ENCODE results near the gene GET4.

The GET4 gene

DNA sequence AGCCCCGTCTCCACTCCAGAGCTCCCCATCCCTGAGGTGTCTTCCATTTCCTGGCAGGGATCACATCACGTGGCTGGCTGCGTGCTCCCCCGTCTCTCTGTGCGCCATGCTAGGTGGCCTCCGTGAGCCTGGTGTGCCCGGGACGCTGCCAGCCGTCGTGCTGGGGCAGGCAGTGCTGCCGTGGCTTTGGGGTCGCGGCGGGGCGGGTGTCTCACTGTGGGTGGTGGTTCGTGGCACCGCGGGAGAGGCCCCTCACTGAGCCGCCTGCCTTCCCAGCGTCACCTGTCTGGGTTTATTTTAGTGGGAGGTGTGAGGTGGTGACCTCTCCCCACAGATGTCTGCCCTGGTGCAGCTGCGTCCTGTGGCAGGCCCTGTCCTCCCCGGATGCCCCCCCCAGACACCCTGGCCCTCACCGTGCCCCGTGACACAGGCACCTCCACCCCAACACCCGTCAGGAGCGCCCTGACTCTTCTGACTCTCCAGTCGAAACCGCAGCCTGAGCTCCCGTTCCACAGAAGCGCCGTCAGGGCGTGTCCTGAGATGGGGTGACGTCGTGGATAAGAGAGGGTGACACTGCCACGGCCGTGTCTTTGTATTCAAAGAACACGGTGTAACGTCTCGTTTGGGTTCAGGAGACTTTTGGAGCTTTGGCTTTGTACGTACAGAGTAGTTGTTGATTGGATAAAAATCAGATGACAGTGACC is 18.0 kb downstream of the GET4 start:
- H3K4me3 ChIP-seq (ENCODE audit: low read length) = no peak overlapping the region
- DNase-seq (ENCODE audit: low read depth, low spot score) = no peak

DNA sequence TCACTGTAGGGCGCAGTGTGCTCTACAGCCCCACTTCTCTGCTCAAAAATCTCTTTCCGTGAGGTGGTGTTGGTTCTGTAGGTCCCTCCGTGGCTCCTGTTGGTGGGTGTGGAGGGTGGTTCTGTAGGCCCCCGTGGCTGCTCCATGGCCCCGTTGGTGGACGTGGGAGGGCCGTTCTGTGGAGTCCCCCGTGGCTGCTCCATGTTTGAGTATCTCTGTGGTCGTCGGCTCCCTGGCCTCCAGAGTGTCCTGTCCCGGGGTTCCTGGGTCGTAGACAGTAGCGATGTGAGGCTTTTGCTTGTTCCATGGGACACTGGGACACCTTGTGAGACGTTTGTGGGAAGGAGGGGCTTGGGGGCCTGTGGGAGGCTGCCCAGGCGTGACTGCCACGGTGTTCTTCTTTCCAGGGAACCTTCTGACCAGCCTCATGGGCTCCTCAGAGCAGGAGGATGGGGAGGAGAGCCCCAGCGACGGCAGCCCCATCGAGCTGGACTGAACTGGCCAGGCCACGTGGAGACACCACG is 18.6 kb downstream of the GET4 start:
- DNase-seq (ENCODE audit: low read depth, low spot score) = no peak
- no peak overlapping the region for H3K4me3 ChIP-seq (ENCODE audit: low read length)

DNA sequence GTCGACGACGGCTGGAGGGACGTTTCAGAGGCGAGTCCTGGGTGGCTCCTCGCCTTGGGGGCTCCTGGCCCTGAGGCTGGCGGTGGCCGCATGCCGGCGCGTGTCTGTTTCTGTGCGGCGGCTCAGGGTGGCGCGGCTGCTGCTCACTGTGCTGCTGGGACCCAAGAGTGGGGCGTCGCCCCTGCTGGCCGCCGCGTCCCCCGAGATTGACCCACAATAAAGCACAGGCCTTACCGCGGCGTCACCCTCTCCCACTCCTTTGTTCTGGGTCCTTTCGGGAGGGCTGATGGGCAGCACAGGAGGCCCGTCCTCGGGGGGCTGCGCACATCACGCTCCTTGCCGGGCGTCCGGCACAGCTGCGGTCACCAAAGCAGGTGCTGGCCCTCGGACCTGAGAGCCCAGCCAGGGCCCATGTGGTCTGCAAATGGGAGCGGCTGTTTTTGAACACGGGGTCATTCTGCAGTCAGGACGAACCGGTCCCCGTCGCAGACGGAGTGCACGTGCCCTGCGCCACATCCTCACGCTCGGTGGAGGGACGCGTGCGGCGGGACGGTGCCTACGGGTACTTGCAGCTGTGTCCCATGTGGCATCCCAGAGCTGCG is 19.2 kb downstream of the GET4 start:
- DNase-seq (ENCODE audit: low read depth, low spot score) = no peak
- H3K4me3 ChIP-seq (ENCODE audit: low read length) = no peak overlapping the region

DNA sequence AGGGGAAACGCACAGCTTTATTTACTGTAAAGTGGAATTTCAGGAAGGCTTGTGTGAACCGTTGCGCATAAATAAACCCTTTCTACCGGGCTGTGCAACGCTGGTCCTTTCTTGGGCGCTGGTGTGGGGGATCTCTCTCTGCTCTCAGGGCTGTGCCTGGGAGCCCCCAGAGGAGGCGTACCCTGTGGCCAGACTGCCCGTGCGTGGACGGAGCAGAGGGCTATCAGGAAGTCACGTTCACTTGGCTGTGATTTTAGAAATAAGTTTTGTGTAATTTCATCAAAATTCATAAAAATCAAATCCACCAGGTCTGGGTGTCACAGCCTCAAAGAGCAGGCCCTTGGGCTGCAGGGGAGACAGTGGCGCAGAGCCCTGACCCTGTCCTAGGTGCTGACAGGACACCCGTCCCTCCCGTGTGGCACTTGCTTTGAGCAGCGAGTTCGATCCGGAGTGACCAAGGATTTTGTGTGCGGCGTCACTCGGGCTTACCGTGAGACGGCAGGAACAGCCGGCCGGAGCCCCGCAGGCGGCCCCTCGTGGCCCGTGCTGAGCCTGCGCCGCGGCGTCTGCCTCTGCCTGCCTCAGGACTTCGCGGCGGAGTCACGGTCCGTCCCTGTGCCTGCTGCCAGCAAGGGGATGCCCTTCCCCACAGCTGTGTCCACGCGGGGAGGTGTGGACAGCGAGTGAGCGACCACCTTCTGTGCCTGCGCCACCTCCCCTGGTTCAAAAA is 20.2 kb downstream of the GET4 start:
- no peak for DNase-seq (ENCODE audit: low read depth, low spot score)
- H3K4me3 ChIP-seq (ENCODE audit: low read length) = no peak overlapping the region

DNA sequence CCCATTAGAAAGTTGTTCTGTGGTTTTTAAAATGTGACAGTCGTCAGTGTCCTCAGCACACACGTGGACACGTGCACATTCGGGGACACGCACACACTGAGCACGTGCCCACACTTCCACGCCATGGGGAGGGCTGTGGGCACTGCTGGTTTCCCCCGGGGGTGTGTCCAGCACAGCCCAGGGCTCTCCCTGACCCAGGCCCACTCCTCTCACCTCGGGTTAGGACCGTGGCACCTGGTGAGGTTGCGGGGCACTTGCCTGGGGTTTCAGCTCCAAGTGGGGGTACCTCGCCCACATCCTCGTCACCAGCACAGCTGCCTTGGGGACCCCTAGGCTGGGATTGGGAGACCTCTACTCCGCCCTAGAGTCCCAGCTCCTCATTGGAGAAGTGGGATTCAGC is 20.7 kb downstream of the GET4 start:
- no peak overlapping the region for H3K4me3 ChIP-seq (ENCODE audit: low read length)
- no peak for DNase-seq (ENCODE audit: low read depth, low spot score)

DNA sequence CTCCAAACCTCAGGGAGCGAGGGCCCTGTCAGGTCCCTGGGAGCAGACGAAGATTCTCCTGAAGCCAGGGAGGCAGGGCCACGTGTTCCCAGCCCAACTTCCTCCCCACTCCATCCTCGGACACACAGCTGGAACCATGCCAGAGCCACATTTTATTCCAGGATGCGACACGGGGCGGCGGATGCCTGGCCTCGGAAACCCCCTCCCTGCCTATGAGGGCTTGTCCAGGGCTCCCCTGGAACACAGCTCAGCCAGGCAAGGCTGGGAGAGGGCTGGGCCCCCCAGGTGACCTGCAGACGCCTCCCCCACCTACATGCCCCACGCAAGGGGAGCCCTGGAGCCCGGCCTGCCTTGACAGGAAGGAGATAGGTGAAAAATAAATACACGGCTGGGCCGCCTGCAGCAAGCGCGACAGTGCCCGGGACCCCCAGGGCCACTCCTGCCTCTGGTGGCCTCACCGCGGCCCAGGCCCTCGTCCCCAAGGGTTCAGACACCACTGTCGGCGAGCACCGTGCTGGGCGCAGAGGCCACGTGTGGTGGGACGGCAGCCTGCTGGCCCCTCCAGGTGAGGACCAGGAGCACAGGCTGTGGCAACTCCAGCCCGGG is 21.5 kb downstream of the GET4 start:
- DNase-seq (ENCODE audit: low read depth, low spot score) = no peak
- no peak overlapping the region for H3K4me3 ChIP-seq (ENCODE audit: low read length)

DNA sequence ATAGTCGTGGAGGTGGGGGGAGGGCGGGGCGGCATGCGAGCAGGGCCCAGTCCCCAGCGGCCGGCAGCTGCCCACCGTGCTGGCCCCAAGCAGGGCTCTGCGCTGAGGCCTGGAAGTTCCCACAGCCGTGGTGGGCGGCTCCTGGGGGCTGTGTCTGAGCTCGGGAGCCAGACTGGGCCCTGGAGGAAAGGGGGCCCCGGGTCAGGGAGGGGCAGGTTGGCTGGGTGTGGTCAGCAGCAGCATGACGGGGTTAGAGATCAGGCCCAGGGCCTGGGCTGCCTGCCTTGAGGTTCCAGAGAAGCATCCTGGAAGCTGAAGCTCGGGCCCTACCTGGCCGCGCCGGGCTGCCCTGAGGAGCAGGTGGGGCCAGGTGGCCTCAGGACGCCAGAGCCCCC is 22.1 kb downstream of the GET4 start:
- DNase-seq (ENCODE audit: low read depth, low spot score) = no peak
- H3K4me3 ChIP-seq (ENCODE audit: low read length) = no peak overlapping the region

DNA sequence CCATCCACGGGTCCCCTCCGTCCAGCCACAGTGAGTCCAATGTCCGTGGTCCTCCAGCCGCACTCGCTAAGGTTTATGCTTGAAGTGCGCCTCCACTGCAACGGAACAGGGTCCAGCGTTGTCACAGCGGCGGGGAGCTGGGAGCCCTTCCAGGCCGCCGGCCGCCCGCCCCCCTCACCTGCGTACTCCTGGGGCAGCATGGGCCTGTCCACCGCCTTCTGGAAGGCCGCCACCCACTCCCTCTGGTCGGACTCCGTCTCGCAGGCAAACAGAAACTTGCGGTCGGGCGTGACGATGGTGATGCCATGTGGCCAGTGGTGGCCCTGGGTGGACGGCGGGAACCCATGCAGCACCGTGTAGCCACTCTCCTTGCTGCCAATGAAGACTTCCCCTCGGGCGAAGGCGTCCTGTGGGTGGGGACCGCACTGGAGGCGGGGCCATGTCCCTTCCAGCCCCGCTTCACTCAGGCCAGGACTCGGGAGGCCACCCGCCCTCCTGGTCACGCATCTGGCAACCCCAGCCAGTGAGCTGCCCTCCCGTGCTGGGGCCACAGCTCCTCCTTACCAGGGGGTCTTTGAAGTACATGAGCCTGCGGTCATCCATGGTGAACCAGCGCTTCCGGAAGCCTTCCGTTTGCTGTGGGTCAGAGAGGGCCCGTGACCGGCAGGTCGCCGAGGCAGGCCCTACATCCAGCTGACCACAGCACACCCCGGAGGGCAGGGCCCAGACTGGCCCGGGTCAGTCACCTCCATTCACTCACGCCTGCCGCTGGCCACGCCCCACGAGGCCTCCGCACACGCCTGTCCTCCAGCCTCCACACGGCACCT is 22.7 kb downstream of the GET4 start:
- DNase-seq (ENCODE audit: low read depth, low spot score) = no peak
- no peak overlapping the region for H3K4me3 ChIP-seq (ENCODE audit: low read length)

DNA sequence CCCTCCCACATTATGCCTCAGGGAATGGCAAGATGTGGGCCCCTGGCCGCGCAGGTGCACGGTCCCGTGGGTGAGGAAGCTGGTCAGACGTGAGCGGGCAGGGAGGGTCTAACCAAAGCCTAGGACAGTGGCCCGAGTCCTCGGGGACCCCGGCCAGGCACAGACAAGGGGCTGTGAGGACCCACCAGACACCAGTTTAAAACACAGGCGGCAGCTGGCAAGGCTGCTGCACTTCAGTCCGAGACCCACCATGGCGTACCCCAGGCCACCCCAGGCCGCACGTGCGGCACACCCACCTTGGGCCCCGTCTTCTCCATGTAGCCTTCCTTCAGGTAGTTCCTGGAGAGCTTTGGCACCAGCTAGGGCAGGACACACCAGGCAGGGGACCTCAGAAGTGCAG is 23.5 kb downstream of the GET4 start:
- DNase-seq (ENCODE audit: low read depth, low spot score) = no peak
- no peak overlapping the region for H3K4me3 ChIP-seq (ENCODE audit: low read length)

DNA sequence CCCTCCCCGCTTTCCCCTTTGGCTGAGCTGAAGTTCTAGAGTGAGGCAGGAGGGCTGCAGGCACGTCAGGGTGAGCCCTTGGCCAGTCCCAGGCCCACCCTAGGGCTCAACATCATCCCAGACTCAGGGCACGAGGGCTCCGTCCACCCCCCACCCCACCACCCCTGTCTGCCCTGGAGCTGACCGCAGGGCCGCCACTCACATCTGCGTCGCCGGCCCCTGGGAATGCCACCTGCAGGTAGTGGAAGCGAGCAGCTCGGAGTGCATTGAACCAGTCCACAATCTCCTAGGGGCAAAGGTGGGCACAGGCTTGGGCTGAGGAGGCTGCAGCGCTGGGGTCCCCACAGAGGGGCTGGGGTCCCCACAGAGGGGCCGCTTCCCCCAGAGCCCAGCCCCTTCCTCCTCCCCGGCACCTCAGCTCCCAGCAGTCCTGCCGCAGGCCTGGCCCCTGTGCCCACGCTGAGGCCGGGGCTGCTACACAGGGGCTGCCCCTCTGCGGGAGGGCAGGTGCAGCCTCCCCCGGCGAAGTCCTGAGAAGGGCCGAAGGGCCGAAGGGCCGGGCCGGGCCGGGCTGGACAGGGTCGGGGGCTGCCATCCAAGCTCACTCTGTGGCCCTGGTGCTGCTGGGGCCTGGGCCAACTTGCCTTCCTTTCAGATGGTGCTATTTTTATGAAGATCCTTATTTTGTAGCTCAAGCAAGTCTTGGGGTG is 24.1 kb downstream of the GET4 start:
- no peak overlapping the region for H3K4me3 ChIP-seq (ENCODE audit: low read length)
- no peak for DNase-seq (ENCODE audit: low read depth, low spot score)

DNA sequence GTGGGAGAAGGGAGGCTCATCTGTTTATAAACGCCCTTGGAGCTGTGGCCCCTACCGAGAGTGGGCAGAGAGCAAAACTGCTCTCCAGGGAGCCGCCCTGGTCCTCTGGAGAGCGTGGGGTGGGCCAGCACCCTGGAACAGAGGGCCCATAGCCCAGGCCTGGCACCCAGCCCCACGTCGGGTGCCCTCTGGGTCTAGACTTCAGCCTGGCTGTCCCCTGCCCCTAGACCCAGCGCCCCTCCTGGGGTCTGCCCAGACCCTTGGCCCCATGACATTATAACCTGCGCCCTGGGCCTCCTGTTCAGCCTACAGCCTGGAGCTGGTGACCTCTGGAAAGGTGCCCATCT is 24.7 kb downstream of the GET4 start:
- DNase-seq (ENCODE audit: low read depth, low spot score) = no peak
- H3K4me3 ChIP-seq (ENCODE audit: low read length) = no peak overlapping the region

DNA sequence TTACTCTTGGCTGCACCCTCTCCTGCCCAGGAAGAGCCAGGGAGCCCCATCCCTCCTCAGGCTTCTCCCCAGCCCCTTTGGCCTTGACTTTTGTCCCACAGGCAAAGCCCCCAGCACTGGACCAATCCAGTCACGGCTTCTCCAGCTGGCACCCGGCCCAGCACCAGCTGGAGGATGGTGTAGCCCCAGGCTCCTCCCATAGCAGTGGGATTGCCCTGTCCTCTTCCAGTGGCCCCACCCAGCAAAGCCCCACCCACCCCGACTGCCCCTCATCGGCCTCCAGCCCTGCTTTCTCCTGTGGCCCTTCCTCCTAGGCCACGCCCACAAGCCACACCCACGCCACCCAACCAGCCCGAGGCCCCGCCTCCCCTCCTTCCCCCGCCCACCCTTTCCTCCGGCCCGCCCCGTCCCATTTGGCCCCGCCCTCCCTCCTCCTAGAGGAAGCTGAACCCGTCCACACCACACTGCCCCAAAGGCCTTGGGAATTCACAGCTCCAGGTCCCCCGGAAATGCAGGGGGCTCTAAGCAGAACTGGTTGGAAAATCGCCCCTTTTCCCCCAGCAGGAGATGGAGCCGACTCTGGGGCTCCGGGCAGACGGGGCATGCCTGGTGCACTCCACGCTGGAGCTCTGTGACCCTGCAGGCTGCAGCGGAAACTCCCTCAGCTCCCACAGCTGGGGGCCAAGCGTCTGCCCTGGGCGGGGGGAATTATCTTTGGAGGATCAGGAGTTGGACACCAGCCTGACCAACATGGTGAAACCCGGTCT is 25.2 kb downstream of the GET4 start:
- no peak overlapping the region for H3K4me3 ChIP-seq (ENCODE audit: low read length)
- peak; percentile 48 for DNase-seq (ENCODE audit: low read depth, low spot score)

DNA sequence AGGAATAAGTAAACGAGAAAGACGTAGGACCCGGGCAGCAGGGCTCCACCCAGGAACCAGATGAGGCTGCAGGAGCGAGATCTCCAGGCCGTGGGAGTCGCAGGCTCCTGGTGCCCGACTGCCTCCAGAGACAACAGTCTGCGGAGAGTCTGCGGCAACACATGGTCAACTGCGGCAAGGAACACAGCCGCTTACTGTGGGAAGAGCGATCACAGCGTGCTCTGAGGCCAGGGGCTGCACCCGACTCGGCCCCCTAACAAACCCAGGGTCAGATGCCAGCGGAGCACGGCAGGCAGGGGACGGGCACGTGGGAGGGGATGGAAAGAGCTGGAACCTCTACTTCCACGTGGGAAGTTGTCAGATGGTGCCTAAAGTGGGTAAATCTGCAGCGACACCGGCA is 26.6 kb downstream of the GET4 start:
- no peak overlapping the region for H3K4me3 ChIP-seq (ENCODE audit: low read length)
- DNase-seq (ENCODE audit: low read depth, low spot score) = no peak

DNA sequence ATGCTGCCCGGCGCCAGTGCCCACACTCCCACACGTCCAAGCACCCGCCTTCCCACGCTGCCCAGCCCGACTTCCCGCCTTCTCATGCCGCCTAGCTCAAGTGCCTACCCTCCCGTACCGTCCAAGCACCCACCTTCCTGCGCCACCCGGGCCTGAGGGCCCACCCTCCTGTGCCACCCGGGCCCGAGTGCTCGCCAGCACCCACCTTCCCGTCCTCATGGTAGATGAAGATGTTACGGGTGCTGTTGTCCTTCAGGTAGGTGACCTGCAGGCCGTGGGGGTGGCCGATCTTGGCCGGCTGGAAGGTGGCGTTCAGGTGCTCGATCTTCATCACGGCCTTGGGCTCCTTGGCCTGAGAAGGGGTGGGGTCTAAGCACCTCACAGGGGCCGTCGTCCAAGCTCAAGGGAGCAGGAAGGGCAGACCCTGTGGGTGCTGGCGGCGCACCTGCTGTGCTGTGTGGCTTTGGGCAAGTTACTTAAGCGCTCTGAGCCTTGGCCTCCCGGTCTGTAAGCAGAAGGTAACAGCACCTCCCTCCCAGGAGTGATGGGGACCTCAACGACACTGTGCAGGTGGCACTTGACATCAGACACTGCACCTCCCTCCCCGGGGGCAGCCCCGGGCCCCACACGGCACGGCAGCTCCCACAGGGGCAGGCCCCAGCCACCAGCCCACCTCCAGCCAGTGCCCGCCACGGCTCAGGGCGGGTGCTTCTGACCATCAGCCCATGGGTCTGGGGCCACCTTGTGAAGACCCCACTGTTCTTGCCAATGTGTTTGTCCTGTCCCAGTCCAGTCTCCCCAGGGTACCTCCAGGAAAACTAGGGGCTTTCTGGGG is 27.8 kb downstream of the GET4 start:
- no peak overlapping the region for H3K4me3 ChIP-seq (ENCODE audit: low read length)
- no peak for DNase-seq (ENCODE audit: low read depth, low spot score)

DNA sequence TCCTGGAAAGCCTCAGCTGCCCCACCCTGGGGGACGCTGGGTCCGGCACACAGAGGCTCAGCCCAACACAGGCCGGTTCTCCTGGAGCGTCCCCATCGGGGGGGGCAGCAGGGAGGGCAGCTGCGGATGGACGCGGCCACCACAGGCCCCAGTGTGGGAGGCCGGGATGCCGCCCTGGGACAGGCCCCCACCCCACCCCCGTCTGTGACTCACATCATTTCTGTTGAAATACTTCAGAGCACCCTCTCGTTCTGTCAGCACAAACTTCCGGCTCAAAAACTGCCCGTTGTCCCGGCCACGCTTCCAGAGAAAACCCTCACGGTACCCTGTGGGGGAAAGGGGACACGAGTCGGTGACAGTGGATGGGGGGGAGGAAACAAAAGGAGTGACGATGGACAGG is 28.5 kb downstream of the GET4 start:
- no peak for DNase-seq (ENCODE audit: low read depth, low spot score)
- H3K4me3 ChIP-seq (ENCODE audit: low read length) = no peak overlapping the region

DNA sequence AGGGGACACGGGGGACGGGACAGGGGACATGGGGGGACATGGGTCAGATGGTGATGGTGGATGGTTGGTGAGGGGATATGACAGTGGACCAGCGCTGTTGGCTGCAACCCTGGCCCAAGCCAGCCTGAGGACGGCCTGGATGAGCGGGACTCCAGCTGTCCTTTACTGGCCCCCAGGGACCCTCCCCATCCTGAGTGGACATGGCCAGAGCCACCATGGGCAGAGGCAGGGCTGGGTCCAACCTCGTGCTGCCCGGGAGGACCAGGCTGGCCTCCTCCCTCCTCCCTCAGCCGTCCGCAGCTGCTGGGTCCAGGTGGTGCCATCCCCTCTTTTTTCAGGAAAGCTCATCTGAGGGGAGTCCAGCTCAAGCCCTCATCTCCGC is 30.4 kb downstream of the GET4 start:
- H3K4me3 ChIP-seq (ENCODE audit: low read length) = no peak overlapping the region
- no peak for DNase-seq (ENCODE audit: low read depth, low spot score)

All from Jurkat, Clone E6-1 (cell line).